Thoracic aorta (tissue), 2 donors: ENCODE measurements around the gene MRC1. TPM values are rescaled to one million over a fixed set of nuclear protein-coding genes. Genes with fewer than 3 reads are reported as not detected.

ENCODE experiments used
- ATAC-seq: fragments of 150-250 bp; one replicate; pipeline ENCODE4 v1.8.0; 2017; ENCODE audit warnings: low read depth; ENCODE audit not compliant: insufficient number of reproducible peaks, low FRiP score
- DNase-seq: peaks from one replicate; pipeline ENCODE4 v3.0.0-alpha.2; 2020; ENCODE audit warnings: low spot score
- H3K27ac ChIP-seq, 2 donors: fragments of 200-600 bp; sonication (generic); 1 replicate in 1 of 2; 2 replicates in 1 of 2; pipeline ENCODE4 v1.5.1; 2016; ENCODE audit warnings: mild to moderate bottlenecking in 2 of 2, moderate library complexity in 2 of 2
- H3K27me3 ChIP-seq: fragments of 200-600 bp; sonication (generic); replicated peaks from 2 replicates; pipeline ENCODE4 v1.6.0; 2016; ENCODE audit warnings: mild to moderate bottlenecking; ENCODE audit not compliant: insufficient read depth
- H3K36me3 ChIP-seq: fragments of 200-600 bp; sonication (generic); one replicate; pipeline ENCODE4 v1.5.1; 2016
- H3K4me1 ChIP-seq, 2 donors: fragments of 200-600 bp; sonication (generic); 1 replicate in 1 of 2; 2 replicates in 1 of 2; pipeline versions ENCODE4 v1.5.1 to v1.6.0; 2016; ENCODE audit warnings: low read depth in 2 of 2, mild to moderate bottlenecking in 1 of 2; ENCODE audit not compliant: control insufficient read depth in 1 of 2
- H3K4me3 ChIP-seq: fragments of 200-600 bp; sonication (generic); 2 replicates; pipeline ENCODE4 v1.5.1; 2016; ENCODE audit warnings: mild to moderate bottlenecking
- H3K9me3 ChIP-seq: fragments of 200-600 bp; sonication (generic); 2 replicates; pipeline ENCODE4 v1.5.1; 2016
- CTCF ChIP-seq: fragments of 200-600 bp; sonication (generic); IDR thresholded peaks from one replicate; pipeline ENCODE4 v1.5.1; 2019; ENCODE audit warnings: antibody characterized with exemption
- total RNA-seq, 2 donors: library from RNA; depleted of rRNA; stranded (reverse); fragments of >200 nt; gene quantifications; one replicate each; pipeline versions ENCODE4 v1.1.0 to v1.2.3, GENCODE V29; 2016

The MRC1 gene
- total RNA-seq, 2 donors from 2014 or later: 62.6 to 73.4 TPM

DNA sequence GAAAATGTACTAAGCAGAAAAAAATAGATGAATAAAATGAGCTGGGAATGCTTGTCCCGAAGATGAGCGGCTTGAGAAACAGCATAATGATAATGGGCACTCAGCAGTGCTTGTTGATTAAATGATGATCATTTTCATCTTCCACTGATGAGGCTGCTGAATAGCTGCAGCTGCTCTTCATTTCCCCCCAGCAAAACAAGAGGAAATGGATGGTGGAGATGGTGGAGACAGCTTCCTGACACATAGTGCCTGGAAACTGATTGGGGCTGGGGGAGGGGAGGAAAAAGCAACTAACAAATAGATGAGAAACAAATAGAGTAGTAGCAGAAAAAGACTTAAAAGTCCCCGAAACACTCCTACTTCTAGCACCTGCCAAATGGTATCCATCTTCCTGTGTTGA is 41.4 kb downstream of the MRC1 start:
- DNase-seq: no peak
- TF ChIP-seq CTCF: no peak
- H3K4me1 ChIP-seq: no peaks in the 10 kb centered on the region
- no peaks in the 10 kb centered on the region for H3K9me3 ChIP-seq
- H3K27me3 ChIP-seq: no peaks in the 10 kb centered on the region
- no peak overlapping the region for H3K4me3 ChIP-seq
- no peaks in the 10 kb centered on the region for H3K36me3 ChIP-seq
- H3K27ac ChIP-seq: no peak overlapping the region
- no peak for ATAC-seq

GRCh38 chr10:17851611-17852010 is 42.5 kb downstream of the MRC1 start:
- H3K27ac ChIP-seq: no peak overlapping the region
- H3K9me3 ChIP-seq: no peaks in the 10 kb centered on the region
- no peaks in the 10 kb centered on the region for H3K4me1 ChIP-seq
- H3K4me3 ChIP-seq: no peak overlapping the region
- TF ChIP-seq CTCF: no peak
- DNase-seq (no peak), ATAC-seq (no peak)
- H3K27me3 ChIP-seq: no peaks in the 10 kb centered on the region
- no peaks in the 10 kb centered on the region for H3K36me3 ChIP-seq

DNA sequence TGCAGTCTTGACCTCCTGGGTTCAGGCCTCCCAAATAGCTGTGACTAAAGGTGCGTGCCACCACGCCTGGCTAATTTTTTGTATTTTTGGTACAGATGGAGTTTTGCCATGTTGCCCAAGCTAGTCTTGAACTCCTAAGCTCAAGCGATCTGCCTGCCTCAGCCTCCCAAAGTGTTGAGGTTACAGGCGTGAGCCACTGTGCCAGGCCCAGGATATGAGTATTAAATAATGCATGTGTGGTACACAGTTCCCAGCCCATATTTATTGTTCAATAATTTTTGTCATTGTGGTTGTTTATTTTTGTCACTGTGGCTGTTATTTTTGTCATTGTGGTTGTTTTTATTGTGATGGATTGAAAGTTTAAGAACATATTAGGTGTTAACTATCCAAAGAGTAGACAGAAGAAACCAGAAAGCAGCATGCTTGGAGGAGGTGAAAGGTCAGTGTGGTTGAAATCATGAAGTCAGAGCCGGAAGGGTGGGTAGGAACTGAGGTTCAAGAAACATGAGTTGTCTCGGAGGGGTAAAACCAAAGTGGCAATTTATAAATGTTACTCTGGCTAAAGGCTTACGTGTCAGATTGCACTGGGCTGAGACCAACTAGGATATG is 45.0 kb downstream of the MRC1 start:
- no peak for TF ChIP-seq CTCF
- no peak overlapping the region for H3K4me3 ChIP-seq
- no peak overlapping the region for H3K27ac ChIP-seq
- H3K36me3 ChIP-seq: no peaks in the 10 kb centered on the region
- no peak for ATAC-seq
- H3K9me3 ChIP-seq: no peaks in the 10 kb centered on the region
- H3K27me3 ChIP-seq: no peaks in the 10 kb centered on the region
- no peak for DNase-seq
- no peaks in the 10 kb centered on the region for H3K4me1 ChIP-seq

GRCh38 chr10:17857040-17857439 is 47.9 kb downstream of the MRC1 start:
- no peak overlapping the region for H3K4me3 ChIP-seq
- DNase-seq: no peak
- no peak overlapping the region for H3K27ac ChIP-seq
- no peaks in the 10 kb centered on the region for H3K9me3 ChIP-seq
- no peaks in the 10 kb centered on the region for H3K4me1 ChIP-seq
- no peaks in the 10 kb centered on the region for H3K27me3 ChIP-seq
- no peak for ATAC-seq
- H3K36me3 ChIP-seq: no peaks in the 10 kb centered on the region
- no peak for TF ChIP-seq CTCF

GRCh38 chr10:17859492-17860156 is 50.5 kb downstream of the MRC1 start:
- DNase-seq (no peak), ATAC-seq (no peak)
- Histone ChIP-seq H3K27ac (no peak overlapping the region), H3K9me3 (no peaks in the 10 kb centered on the region), H3K36me3 (no peaks in the 10 kb centered on the region), H3K27me3 (no peaks in the 10 kb centered on the region), H3K4me3 (no peak overlapping the region), H3K4me1 (no peaks in the 10 kb centered on the region)
- no peak for TF ChIP-seq CTCF
